UCSD-AML1 (cell line): ENCODE results near the gene TBL1X.
A peak's percentile ranks its signal among the peaks of the same experiment; 100 is the strongest.
"Not testable (repeated sequence)": the region's sequence is repeated elsewhere in the genome, so short reads cannot be mapped to it uniquely, and the experiment has no call there.

Source experiments
- DNase-seq: peaks from one replicate; lab custom pipeline; 2025; ENCODE audit not compliant: unreplicated experiment; lab: John Stamatoyannopoulos, UW

The TBL1X gene

DNA sequence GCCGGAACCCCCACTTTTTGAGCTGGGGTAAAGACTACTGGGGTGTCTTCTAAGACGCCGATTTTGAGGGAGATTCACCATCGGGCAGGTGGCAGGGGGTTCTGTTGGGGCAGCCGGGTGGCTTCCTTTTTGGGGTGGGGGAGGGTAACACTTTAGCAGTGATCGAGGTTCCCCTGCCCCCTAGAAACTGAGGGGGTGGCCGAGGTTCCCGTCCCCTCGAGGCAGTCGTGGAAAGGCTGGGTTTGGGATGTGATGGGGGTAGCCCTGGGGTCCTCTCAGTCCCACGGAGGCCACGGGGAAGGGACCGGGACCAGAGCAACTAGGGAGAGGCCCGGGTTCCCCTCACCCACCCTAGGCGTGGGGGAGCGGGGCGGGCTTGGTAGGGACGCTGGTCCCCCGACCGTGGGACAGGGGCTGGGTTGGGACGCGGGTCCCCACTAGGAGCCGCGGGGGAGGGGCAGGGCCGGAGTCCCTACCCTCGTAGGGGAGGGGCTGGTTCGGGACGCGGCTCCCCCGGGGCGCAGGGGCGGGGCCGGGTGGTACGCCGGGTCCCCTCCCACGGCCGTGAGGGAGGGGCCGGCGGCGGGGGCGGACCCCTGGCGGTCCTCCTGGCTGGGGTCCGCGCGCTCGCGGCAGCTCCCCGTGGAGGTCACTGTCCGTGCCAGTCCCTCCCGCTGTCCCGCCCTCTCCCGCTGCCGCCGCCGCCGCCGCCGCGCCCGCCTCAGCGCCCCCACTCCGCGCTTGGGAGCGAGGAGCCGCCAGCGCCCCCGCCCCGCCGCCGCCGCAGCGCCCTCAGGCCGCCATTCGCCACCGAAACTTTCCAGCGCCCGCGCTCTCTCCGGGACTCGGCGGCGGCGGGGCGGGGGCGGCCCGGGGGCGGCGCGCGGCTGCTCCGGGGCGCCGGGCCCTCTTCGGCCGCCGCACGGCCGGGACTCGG, at the start of gene TBL1X:
Gene TBL1X (plus strand): TSS at position 624 of the 937 bp plus-strand sequence. CDS start 188,529 bp downstream, outside the sequence.
- peak; percentile 71 for DNase-seq

DNA sequence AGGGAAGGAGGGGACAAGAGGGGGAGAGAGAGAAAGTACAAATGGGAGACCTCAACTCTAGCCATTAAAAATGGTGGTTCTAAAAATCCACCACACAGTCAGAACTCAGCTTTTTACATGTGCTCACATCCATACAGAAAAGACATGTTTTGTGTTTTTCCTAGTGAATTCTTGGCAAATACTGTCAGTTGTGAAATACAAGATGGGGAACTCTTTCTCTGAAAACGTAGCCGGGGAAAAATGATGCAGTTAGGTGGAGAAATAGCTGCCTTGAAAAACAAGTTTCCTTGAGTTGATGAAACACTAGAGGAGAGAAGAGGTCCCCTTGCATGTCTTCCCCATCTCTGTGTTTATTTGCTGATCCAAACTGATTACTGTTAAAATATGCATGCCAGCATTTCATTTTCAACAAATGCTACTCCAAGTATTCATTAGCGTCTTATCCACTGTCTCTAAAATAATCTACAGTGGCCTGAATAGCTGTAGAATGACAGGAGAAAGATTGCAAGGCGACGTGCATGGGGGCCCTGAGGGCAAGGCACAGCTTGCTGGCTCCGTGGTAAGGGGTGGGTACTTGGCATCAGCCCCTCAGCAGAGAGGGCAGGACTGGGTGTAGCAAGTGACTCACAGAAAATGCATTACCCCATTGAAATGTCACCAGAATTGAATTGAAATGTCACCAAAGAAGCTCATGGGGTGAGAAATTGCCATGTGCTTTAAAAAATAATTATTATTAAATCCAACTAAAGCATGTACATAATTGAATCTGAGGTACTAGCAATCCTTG, 48.1 kb upstream of the TBL1X start:
- no peak for DNase-seq

DNA sequence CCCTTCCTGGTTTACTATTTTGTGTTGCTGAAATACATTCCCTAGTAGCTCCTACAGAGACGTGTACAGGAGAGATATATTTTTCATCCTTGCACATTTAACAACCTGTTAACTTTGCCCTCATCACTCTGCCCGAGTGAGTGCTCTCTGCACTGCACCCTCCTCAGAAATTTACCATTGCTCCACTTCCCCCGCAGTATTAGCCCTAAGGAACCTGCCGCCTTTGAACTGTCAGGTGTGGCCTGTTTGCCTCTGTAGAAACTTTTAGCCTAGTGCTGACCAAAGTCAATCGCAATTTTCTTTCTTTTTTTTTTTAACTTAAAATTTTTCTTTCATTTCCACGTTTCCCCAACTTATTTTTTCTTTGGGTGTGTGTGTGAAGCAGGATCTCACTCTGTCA, 46.6 kb upstream of the TBL1X start:
- no peak for DNase-seq

DNA sequence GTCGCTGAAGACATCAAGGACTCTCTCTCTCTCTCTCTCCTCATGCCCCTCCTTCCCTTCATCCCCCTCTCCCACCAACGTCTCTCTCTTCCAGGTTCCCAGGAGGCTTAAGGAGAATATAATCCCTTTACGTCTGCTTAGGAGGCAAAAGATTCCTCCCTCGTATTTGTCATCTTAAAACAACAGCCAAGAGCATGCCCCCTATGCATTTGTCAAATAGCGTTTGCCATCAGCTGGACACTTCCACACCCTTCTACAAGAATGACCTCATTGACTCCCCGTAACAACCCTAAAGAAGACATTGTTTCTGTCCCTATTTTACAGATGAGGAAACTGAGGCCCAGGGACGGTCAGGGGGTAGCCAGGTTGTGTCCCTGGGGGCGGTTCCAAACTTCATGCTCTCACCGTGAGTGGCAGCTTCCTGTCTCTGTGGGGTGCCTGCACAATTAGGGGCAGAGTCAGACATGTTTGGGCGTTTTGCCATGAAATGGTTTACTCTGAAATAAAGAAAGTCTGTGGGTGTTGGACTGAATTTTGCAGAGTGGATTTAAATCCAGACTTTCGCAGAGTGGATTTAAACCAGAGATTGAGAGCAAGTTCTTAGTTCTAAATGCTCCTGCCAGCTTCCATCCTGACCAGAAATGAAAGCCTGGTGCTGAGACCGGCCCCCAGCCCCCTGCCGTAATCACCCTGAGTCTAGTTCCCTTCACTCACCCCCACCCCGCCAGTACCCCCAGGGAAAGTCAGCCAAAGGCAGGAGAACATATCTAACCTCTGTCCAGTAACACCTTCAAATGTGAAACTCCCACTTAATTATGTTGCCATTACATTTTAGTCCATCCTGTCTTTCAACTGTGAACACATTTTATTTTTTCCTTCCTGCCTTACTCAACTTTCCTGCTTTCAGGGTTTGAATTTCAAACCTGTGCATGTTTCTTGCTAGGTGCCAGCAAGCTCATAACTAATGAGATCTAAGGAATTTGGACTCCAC, 44.3 kb upstream of the TBL1X start:
- no peak for DNase-seq

DNA sequence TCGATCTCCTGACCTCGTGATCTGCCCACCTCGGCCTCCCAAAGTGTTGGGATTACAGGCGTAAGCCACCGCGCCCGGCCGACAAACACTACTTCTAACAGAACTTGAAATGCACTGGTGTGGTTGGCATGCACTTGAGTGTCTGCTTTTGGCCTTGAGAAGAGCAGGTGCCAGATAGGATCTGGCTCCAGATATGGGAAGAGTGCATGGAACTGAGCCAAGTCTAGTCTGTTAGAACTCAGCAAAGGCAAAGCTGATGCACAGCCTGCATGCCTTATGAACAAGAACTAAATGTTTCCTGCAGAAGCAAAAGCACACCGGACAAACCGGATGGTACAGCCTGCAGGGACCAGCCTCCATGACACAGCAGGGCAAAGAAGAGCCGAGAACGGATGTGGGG, 35.1 kb upstream of the TBL1X start:
- DNase-seq: no peak

DNA sequence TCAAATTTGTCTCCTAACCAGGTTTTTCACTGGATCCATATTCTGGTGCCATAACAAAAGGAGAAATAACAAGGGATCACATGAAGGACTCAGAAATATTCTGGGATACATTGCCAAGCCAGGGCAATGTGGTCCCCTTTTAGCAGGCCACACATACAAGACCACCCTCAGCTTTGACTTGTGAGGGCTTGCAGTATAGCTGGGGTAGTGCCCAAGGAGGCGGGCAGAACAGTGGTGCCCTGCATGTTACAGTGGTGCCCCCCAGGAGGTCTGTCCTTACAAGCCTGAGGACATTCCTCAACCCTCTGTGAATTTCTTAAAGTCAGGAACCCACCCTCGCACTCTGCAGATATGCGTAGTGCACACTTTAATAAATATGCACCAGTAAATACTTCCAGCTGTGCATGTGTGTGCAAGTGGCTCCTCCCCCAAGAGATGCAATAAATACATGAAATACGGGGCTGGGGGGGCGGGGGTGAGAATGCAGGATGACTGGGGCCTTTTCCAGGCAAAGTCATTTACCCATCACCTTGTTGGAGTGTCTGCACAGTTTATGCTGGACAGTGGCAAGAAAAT, 34.4 kb upstream of the TBL1X start:
- DNase-seq: no peak

DNA sequence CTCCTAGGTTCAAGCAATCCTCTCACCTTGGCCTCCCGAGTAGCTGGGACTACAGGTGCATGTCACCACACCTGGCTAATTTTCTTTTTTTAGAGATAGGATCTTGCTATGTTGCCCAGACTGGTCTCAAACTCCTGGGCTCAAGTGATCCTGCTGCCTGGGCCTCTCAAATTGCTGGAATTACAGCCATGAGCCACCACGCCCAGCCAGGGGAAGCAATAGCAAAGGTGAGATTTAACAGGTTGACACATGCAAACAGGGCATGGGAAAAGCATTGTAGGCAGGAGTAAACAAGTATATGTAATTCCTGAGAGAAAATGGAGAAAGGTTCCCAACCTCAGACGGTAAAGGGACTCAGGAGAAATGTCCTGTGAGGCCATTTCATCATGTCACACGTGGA, 33.6 kb upstream of the TBL1X start:
- no peak for DNase-seq

DNA sequence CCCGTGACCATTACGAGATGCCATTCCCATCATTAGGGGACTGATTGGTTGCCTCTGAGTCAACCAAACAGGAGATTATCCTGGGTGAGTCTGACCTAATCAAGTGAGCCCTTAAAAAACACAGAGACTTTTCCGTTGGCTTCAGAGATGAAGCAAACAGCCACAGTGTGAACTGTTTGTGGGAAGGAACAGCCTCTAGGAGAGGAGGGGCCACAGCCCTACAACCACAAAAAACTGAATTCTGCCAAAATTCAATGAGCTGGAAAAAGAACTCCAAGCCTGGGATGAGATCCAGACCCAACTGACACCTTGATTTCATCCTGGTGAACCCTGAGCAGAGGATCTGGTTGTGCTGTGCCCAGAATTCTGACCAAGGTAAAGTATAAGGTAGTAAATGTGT, 31.3 kb upstream of the TBL1X start:
- DNase-seq: no peak

DNA sequence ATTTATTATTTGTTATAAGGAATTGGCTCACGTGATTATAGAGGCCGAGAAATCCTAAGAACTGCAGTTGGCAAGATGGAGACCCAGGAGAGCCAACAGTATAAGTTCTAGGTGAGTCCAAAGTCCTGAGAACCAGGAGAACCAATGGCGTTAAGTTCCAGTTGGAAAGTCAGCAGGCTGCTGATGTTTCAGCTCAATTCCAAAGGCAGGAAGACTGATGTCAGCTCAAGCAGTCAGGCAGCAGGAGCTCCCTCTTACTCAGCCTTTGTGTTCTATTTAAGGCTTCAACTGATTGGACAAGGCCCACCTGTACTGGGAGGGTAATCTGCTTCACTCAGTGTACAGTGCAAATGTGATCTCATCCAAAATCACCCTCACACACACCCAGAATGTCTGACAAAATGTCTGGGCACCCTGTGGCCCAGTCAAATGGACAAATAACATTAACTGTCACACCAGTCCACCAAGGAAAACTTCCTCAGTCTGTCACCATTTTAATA, 30.8 kb upstream of the TBL1X start:
- no peak for DNase-seq

DNA sequence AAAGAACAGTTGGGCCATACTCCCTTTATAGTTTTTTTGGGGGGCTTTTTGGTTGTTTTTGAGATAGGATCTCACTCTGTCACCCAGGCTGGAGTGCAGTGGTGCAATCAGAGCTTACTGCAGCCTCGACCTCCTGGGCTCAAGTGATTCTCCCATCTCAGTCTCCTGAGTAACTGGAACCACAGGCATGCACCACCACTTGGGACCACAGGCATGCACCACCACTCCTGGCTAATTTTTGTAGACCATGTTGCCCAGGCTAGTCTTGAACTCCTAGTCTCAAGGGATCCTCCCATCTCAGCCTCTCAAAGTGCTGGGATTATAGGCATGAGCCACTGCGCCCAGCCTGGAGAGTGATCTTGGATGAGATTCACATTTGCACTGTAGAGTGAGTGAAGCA, 29.8 kb upstream of the TBL1X start:
- not testable (repeated sequence) for DNase-seq

DNA sequence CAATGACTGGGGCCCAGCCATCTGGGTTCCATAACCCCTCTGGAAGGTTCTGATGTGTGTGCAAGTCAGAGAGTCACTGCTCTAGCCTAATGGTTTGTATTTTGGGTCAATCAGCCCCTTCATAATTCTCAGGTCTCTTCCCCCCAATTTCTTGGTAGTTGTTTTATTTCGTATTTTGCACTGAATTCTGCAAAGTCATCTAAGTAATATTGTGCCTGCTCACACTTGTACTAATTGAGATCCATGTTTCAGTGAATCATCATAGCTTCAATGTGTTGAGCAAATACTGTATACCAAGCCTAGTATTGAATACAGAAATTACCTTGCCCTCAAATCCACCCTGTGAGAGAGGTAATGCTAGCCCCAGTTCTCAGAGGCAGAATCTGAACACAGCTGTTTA, 28.0 kb upstream of the TBL1X start:
- DNase-seq: no peak

DNA sequence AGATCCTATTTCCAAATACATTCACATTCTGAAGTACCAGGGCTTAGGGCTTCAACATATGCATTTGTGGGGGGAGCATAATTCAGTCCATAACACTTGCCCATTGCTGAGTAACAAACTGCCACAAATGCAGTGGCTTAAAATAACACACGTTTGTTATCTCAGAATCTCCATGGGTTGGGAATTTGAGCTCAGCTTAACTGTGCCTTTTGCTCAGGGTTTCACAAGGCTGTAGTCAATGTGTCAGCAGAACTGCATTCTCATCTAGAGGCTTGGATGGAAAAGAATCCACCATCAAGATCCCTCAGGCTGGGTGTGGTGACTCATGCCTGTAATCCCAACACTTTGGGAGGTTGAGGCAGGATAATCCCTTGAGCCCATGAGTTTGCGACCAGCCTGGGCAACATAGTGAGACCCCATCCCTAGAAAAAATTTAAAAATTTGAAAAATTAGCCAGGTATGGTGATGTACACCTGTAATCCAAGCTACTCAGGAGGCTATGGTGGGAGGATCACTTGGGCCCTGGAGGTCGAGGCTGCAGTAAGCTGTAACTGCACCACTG, 25.8 kb upstream of the TBL1X start:
- no peak for DNase-seq

DNA sequence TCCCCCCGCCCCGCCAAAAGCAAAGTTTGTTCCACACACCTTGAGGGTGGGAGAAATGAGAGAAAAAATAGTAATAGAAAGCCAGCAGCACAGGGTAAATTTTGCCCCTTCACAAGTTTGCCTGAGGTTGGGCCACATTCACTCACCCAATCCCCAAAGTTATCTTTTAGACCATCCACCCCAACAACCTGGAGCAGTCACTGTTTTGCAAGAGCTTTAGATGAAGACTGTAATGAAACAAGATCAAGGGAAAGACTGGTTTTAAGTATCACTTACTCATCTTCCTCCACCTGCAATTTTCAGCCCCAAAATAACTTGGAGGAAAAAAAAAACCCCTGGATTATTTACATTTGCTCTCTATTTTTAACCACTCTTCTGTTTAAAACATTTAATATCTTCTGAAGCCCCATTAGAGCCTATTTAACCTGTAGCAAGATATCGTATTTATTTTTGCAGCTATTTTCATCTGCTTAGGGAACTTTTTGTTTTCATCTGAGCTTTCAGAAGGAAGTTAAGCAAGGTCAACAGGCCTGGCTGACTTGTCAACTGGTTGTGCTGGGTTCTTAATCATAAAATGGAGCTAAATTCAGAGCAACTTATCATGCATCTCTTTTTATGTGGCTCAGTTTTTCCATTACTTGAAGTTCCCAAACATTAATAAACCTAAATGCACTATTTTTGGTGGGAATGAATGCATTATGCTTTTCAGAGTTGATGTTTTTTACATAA, 24.6 kb upstream of the TBL1X start:
- no peak for DNase-seq

DNA sequence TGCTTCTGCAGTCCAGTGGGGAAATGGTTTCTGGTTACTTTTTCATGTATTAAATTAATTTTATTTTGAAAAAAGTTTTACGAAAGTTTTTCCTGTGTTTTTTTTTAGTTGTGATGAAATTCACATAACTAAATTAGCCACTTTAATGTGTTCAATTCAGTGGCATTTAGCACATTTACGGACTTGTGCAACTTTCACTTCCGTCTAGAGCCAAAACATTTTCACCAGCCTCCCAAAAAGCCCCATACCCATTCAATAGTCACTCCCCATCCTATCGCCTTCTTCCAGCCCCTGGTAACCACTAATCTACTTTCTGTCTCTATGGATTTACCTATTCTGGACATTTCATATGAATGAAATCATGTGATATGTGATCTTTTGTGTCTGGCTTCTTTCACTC, 22.8 kb upstream of the TBL1X start:
- no peak for DNase-seq

DNA sequence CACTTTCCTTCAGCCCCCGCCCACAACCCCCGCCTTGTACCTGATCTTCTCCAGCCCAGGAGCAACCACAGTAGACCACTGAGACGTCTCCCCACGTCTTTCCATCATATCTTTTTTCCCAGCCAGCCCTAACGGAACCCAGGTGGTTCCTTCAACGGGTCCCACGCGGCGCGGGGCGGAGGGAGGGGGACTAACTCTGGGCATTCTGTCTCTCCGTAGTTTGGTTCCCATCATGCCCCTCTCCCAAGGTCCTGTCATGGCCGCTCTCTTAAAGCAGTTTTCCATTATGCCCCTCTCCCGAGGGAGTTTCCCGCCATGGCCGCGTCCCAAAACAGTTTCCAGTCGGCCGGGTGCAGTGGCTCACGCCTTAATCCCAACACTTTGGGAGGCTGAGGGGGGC, 21.5 kb upstream of the TBL1X start:
- DNase-seq: no peak

DNA sequence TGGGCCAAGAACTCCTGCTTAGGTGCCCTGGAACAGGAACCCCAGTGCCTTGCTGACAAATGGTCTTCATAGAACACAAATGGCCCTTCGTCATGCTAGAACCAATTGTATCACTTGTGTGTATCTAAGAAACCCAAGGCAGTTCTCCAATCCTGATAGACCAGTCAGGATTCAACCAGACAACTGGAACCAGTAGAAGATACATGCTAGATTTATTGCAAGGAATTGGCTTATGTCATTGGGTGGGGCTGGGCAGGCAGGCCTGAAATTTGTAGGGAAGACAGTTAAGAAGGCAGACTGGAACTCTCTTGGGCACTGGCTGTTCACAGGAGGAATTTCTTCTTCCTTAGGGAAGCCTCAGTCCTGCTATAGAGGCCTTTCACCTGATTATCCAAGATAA, 17.0 kb upstream of the TBL1X start:
- DNase-seq: no peak

DNA sequence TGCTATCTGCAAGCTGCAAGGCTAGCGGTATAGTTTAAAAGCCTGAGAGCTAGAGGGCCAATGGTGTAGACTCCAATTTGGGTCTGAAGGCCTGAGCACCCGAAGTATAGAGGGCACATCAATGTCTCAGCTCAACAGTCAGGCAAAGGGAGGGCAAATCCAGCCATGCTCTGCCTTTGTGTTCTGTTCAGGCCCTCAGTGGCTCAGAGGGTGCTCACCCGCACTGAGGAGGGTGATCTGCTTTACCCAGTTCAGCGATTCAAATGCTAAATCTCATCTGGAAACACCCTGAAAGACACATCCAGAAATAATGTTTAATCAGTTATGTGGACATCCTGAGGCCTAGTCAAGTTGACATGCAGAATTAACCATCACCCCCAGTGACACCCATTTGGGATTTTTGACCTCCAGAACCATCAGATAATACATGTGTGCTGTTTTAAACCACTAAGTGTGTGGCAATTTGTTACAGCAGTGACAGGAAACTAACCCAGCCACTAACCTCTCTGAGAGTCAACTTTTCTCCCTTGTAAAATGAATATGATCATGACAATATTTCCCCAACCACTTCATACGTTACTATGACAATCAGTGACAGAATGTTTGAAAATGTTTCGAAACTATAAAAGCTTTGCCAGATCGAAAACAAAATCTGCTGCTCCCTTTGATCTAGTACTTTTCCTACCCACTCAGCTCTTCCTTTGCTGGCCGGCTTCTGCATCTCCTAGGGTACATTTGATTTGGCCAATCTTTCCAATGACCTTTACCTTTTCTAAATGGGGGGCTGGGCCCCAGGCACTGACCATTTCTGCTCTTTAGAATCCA, 8.4 kb upstream of the TBL1X start:
- DNase-seq: no peak

DNA sequence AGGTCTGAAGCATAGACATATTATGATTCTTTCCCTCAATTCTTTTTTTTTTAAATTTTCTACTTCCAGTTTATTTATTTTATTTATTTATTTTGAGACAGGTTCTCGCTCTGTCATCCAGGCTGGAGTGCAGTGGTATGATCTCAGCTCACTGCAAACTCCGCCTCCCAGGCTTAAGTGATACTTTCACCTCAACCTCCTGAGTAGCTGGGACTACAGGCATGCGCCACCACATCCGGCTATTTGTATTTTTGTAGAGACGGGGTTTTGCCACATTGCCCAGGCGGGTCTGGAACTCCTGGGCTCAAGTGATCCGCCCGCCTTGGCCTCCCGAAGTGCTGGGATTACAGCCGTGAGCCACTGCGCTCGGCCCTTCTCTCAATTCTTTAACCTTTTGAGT, 6.8 kb upstream of the TBL1X start:
- not testable (repeated sequence) for DNase-seq
